Right lobe of liver (tissue), 4 donors: ENCODE data around the gene TNFAIP8L3.

Experiments used
- POLR2A ChIP-seq: fragments of 450-650 bp; IDR thresholded peaks from one replicate; pipeline ENCODE4 v1.6.1; 2017; ENCODE audit warnings: antibody characterized with exemption, mild to moderate bottlenecking
- TF ChIP-seq, protein P1 (sequence below), 4 donors: fragments of 200-600 bp in 3 of 4; fragments of 450-650 bp in 1 of 4; IDR thresholded peaks; one replicate each; pipeline versions ENCODE4 v1.5.1 to v1.8.0; 2016 to 2022; ENCODE audit warnings: antibody characterized with exemption in 4 of 4, mild to moderate bottlenecking in 2 of 4
- donor health status: DM: no; HTN: no; CAD: no.
- donor health status: DM: no; HTN: no; CAD: no.
- donor health status: DM: no; HTN: yes; CAD: no.

DNA sequence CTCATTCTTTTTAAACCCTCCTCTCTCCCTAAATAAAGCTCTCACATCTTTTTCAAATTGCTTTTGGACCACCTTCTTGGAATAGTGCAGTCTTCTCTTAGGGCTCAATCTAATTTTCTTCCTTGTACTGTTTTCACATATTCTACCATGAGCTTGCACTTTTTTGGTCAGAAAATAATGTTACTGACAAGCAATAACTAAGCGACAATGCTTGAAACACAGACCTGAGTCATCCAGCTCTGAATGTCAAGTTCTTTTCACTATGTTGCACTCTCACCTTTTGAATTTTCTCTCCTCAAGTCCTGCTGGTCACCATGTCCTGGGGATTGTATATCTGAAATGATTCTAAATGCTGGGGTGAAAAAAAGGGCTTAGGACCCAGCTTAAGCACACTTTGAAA lies 8.9 kb downstream of the TNFAIP8L3 start:
- TF ChIP-seq, protein P1, sequence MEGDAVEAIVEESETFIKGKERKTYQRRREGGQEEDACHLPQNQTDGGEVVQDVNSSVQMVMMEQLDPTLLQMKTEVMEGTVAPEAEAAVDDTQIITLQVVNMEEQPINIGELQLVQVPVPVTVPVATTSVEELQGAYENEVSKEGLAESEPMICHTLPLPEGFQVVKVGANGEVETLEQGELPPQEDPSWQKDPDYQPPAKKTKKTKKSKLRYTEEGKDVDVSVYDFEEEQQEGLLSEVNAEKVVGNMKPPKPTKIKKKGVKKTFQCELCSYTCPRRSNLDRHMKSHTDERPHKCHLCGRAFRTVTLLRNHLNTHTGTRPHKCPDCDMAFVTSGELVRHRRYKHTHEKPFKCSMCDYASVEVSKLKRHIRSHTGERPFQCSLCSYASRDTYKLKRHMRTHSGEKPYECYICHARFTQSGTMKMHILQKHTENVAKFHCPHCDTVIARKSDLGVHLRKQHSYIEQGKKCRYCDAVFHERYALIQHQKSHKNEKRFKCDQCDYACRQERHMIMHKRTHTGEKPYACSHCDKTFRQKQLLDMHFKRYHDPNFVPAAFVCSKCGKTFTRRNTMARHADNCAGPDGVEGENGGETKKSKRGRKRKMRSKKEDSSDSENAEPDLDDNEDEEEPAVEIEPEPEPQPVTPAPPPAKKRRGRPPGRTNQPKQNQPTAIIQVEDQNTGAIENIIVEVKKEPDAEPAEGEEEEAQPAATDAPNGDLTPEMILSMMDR (IDR thresholded peaks at IDR 0.05) = no peak
- TF ChIP-seq POLR2A = no peak
